HFF-Myc (cell line): ENCODE results near the gene CGA.

Experiments
- DNase-seq: peaks from one replicate; pipeline ENCODE4 v3.0.0-alpha.2; 2011; ENCODE audit warnings: low read depth; ENCODE audit errors: extremely low read depth
- H3K4me3 ChIP-seq: replicated peaks from 2 replicates; pipeline ENCODE4 v1.5.1; 2011; ENCODE audit warnings: low read depth, mild to moderate bottlenecking, control low read depth, low read length
- TF ChIP-seq, protein P1 (sequence below): IDR thresholded peaks from 2 replicates; pipeline ENCODE4 v1.5.1; 2012; ENCODE audit warnings: mild to moderate bottlenecking, low read depth, low read length, control low read depth; ENCODE audit errors: missing control alignments

CGA gene

DNA sequence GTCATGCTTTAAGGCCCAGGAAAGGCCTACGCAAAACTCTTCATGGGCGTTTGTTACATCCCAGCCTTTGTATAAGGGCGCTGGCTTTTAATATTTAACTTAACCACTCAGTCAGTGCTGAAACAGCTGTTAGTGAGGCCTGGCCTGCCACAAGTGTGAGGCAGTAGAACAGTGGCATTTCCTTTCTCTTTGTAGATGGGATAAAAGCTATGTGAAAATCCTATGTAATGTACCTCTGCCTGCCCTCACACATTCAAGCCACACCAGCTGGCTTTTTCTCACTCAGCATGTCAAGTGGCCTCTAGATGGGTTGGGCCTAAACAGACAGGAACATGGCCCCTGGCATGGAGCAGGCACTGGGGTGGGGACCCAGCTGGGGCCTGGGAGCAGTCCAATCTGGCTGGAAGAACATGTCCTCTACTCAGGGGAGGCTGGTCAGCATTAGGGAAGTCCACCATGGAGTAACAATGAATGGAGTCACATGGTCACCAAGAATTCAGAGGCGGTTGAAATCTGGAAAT is 20.7 kb downstream of the CGA start:
- TF ChIP-seq, protein P1, sequence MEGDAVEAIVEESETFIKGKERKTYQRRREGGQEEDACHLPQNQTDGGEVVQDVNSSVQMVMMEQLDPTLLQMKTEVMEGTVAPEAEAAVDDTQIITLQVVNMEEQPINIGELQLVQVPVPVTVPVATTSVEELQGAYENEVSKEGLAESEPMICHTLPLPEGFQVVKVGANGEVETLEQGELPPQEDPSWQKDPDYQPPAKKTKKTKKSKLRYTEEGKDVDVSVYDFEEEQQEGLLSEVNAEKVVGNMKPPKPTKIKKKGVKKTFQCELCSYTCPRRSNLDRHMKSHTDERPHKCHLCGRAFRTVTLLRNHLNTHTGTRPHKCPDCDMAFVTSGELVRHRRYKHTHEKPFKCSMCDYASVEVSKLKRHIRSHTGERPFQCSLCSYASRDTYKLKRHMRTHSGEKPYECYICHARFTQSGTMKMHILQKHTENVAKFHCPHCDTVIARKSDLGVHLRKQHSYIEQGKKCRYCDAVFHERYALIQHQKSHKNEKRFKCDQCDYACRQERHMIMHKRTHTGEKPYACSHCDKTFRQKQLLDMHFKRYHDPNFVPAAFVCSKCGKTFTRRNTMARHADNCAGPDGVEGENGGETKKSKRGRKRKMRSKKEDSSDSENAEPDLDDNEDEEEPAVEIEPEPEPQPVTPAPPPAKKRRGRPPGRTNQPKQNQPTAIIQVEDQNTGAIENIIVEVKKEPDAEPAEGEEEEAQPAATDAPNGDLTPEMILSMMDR, result no peak
- no peak overlapping the region for H3K4me3 ChIP-seq
- DNase-seq, result no peak

DNA sequence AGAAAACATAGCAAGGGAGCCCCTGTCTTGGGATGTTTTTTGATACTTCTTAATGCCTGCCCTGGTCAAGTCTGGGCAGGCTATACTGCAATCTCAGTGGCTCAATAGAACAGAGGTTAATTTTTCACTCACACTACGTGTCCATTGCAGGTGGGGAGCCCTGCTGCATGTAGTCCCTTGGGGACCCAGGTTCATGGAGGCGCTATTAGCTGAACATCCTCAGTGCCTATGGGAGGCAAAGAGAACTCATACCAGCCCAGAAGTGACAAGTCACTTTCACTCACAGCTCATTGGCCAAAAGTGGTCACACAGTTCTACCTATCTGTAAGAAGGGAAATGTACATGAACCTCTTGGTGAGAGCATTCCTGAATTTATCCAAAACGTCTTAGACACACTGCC is 23.2 kb downstream of the CGA start:
- DNase-seq, result no peak
- TF ChIP-seq, protein P1, result no peak
- no peak overlapping the region for H3K4me3 ChIP-seq

DNA sequence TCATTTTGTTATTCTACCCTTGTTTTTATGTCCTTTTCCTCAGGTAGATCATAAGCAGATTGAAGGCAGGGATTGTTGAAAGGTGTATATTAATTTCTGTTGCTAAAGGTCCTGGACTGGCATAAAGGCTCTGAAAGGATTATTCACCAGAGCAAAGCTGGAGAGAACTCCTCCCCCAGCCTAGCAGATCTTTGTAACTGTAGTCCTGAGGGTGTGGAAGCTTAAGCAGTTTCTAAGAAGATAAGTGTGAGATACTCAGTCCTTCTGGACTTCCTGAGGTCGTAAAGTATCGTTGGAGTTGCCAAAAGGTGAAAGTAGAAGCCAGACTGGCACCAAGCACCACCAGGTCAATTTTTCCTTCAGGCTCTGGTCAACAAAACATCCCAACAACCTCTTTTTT is 24.2 kb downstream of the CGA start:
- no peak overlapping the region for H3K4me3 ChIP-seq
- no peak for DNase-seq
- TF ChIP-seq, protein P1, result no peak

DNA sequence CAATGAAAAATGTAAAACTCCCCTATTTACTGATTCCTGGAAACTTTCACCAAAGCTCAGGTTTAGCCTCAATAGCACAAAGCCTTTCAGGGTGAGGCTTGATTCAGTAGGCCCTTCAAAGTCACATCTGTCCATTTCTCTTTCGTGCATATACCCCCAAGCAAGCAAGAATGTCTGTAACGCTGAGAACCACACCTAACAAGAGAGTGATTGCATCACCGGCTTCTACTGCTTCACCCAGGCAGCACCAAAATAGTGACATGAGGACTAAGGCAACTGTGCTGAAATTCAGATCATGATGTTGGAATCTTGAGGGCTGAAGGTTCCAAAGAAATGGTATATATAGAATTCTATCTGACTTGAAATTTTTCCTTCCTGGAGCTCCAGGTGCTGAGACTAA is 26.1 kb downstream of the CGA start:
- TF ChIP-seq, protein P1, result no peak
- DNase-seq, result no peak
- H3K4me3 ChIP-seq, result no peak overlapping the region

DNA sequence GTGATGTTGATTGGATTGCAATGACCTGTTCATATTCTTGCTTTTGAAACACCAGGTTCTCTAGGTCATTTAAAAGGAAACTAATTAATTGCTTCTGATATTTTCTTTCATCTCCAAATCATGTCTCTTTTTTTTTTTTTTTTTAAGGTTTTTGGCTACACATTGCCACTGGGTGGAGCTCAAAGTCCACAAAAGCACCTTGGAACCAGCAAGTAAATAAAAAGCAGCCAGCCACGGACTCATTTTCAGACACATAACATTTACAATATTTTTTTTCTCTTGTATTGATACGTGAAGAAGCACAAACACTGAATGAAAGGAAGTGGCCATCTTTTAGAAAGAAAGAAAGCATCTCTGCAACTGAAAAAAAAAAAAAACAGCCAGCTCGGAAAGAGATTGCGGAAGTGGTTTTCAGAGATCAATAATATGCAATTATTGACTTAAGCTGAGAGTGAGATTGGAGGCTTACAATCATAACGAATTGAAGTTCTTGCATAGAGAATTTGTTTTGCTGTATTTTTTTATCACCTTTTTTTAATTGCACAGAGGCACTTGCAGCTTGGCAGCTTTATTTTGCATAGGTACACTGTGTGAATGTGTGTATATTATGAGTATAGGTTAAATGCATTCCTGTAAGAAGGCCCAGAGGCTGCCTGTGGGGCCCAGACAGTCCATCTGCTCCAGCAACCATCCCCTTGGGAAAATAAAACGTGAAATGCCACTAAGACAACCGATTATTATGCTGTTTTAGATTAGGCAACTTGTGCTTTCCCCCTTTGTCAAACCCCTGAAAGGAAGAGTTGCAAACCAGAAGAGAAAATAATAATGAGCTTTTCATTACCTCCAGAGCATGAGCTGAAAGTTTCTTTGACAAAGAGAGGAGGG is 28.2 kb downstream of the CGA start:
- TF ChIP-seq, protein P1, result peak; percentile 32
- DNase-seq, result peak; percentile 20
- H3K4me3 ChIP-seq, result no peak overlapping the region

DNA sequence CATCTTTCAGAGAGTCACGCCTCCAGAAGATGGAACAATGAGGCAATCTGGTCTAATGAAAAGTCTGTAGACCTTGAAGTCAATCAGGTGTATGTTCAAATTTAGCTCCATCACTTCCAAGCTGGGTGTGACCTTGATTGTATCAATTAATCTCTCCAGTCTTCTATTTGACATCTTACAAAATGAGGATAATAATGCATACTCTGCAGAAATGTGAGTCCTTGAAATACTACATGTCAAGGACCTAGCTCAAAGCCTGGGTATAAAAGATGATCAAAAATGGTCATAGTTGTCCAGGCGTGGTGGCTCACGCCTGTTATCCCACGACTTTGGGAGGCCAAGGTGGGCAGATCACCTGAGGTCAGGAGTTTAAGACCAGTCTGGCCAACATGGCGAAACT is 29.8 kb downstream of the CGA start:
- TF ChIP-seq, protein P1, result no peak
- DNase-seq, result no peak

More for the DNA sequence above, 29.8 kb downstream of the CGA start:
- no peak overlapping the region for H3K4me3 ChIP-seq
